ENCODE measurements around the gene GUCA2A.

GUCA2A gene

DNA sequence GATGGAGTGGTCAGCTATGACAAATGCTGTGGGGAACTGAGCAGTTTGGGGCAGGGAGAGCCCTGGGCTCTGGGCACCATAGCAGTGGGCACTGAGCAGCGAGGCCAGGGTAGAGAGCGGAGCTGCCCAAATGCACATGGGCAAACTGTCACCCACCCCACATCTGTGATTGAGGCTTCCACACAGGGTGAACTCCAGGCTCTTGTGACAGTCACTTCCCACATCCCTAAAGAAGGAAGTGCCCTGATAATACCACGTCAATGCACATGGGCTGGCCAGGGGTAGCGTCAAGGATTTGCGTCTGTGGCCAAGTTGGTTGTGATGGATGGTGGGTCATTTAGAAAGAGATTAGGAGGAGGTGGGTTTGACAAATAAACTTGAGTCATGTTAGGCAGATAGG lies 13.9 kb downstream of the GUCA2A start:
- no peak overlapping the region for H3K9ac ChIP-seq (ENCODE audit: low read depth, low read length)
- no peak overlapping the region for H3K27ac ChIP-seq (ENCODE audit: low read length)
- H3K4me1 ChIP-seq (ENCODE audit: insufficient read depth, low read length), result no peaks in the 10 kb centered on the region
- H3K27me3 ChIP-seq (ENCODE audit: insufficient read depth, low read length), result no peaks in the 10 kb centered on the region
- H3K36me3 ChIP-seq (ENCODE audit: insufficient read depth, low read depth, low read length), result no peaks in the 10 kb centered on the region
- H3K9me3 ChIP-seq (ENCODE audit: insufficient read depth, low read depth, low read length), result no peaks in the 10 kb centered on the region
- no peak overlapping the region for H3K4me3 ChIP-seq (ENCODE audit: low read length)

DNA sequence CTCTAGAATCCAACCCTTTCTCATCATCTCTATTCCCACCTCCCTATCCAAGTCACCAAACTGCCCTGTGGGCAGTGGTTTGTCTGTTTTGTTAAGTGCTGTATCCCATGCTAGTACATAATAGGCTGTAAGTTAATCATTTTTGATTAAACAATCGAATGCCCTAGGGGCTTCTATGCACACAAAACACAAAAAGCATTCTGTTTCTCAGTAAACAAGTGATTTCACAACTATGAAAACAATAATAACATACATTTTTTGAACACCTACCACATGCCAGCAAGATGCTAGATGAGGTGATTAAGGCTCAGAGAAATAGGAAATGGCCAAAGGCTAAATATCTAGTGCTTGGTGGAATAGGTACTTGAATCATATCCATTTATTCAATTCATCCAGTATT lies 16.4 kb downstream of the GUCA2A start:
- Histone ChIP-seq H3K36me3 (ENCODE audit: insufficient read depth, low read depth, low read length) (no peaks in the 10 kb centered on the region), H3K4me3 (ENCODE audit: low read length) (no peak overlapping the region), H3K27me3 (ENCODE audit: insufficient read depth, low read length) (no peaks in the 10 kb centered on the region), H3K9ac (ENCODE audit: low read depth, low read length) (no peak overlapping the region), H3K27ac (ENCODE audit: low read length) (no peak overlapping the region), H3K4me1 (ENCODE audit: insufficient read depth, low read length) (no peaks in the 10 kb centered on the region), H3K9me3 (ENCODE audit: insufficient read depth, low read depth, low read length) (no peaks in the 10 kb centered on the region)

DNA sequence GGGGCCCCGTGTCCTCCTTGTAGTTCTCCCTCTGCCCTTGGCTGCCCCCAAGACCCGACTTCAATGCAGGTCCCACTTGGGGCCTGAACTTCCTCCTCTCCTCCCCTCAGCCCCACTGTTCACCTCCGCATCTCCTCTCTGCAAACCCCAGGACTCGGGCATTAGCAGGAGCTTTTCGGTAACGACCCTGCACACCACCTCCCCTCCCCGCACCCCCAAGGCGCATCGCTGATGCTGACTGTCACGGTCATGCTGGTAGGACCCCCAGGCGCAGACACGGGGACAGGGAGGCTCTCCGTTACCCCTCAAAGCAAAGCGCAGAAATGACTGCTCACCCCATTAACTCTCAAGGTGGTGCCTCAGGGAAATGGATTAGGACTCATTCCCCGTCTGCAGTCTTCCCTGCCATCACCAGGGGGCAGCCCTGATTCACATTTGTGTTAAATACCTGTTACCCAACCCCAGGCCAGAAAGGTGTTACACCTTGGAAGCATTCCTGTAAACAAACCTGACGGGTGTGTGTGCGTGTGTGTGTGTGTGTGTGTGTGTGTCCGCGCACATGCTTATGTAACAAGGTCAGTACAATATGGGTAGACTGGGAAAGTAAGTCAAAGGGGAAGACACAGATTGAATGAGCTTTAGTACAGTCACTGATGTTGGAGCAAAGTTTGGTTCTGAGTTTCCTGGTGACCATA lies 17.8 kb downstream of the GUCA2A start:
- H3K27ac ChIP-seq (ENCODE audit: low read length), result no peak overlapping the region
- no peaks in the 10 kb centered on the region for H3K27me3 ChIP-seq (ENCODE audit: insufficient read depth, low read length)
- no peak overlapping the region; the same call in 1 of the 2 replicates for H3K4me3 ChIP-seq (ENCODE audit: low read length)
- H3K9me3 ChIP-seq (ENCODE audit: insufficient read depth, low read depth, low read length), result no peaks in the 10 kb centered on the region
- no peaks in the 10 kb centered on the region for H3K4me1 ChIP-seq (ENCODE audit: insufficient read depth, low read length)
- no peaks in the 10 kb centered on the region for H3K36me3 ChIP-seq (ENCODE audit: insufficient read depth, low read depth, low read length)
- H3K9ac ChIP-seq (ENCODE audit: low read depth, low read length), result no peak overlapping the region

DNA sequence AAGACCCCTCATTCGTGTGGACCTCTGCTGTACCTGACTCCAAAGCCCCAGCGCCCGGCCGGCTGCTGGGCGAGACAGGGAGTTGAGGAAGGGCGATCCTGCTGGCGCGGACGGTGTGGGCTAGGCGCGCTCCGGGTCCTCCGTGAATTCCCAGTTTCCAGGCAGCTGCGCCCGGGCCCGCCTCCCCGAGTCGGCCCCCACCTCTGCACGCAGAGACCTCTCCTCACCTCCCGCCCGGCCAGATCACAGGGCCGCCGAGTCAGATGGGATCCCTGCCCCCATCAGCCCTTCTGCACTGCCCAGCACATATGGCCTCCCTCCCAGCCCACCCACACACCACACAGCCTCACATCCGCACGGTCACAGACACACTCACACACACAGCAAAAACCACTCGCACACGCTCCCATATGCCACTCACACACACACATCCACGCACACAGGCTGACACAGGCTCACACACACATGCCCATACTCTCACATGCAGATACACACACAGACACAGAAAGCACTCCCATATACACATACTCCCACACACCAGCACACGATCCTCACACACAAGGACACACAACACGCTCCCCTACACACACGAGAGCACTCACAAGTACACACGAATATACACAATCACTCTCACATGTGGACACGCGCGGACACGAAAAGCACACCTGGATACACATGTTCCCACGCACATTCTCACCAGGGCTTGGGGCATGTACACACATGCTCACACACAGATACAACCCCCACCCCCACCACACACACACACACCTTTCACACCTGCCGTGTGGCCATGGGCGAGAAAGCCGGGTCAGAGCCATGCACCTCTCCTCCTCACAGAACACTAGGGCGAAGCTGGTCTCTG lies 18.6 kb downstream of the GUCA2A start:
- Histone ChIP-seq H3K27ac (ENCODE audit: low read length) (no peak overlapping the region), H3K9ac (ENCODE audit: low read depth, low read length) (no peak overlapping the region), H3K27me3 (ENCODE audit: insufficient read depth, low read length) (no peaks in the 10 kb centered on the region)

DNA sequence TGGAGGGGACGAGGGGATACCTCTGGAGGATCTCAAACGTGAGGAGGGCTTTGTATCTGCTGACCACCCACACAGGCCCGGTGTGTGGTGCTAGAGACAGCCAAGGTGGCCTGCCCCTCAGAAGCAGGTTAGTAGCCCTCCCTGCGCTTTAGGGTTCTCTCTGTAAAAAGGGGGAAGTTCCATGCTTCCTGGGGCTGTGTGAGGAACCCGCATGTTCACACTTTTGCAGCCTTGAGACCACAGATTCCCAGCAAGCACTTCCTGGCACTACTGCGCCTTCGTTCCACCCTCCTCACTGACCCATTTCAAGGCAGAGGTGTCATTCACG lies 19.2 kb downstream of the GUCA2A start:
- Histone ChIP-seq H3K27me3 (ENCODE audit: insufficient read depth, low read length) (no peaks in the 10 kb centered on the region), H3K9ac (ENCODE audit: low read depth, low read length) (no peak overlapping the region), H3K4me1 (ENCODE audit: insufficient read depth, low read length) (no peaks in the 10 kb centered on the region), H3K27ac (ENCODE audit: low read length) (no peak overlapping the region), H3K9me3 (ENCODE audit: insufficient read depth, low read depth, low read length) (no peaks in the 10 kb centered on the region), H3K36me3 (ENCODE audit: insufficient read depth, low read depth, low read length) (no peaks in the 10 kb centered on the region), H3K4me3 (ENCODE audit: low read length) (no peak overlapping the region)

More for the DNA sequence above, 18.6 kb downstream of the GUCA2A start:
- H3K4me3 ChIP-seq (ENCODE audit: low read length), result no peak overlapping the region
- no peaks in the 10 kb centered on the region for H3K4me1 ChIP-seq (ENCODE audit: insufficient read depth, low read length)
- no peaks in the 10 kb centered on the region for H3K9me3 ChIP-seq (ENCODE audit: insufficient read depth, low read depth, low read length)
- no peaks in the 10 kb centered on the region for H3K36me3 ChIP-seq (ENCODE audit: insufficient read depth, low read depth, low read length)

DNA sequence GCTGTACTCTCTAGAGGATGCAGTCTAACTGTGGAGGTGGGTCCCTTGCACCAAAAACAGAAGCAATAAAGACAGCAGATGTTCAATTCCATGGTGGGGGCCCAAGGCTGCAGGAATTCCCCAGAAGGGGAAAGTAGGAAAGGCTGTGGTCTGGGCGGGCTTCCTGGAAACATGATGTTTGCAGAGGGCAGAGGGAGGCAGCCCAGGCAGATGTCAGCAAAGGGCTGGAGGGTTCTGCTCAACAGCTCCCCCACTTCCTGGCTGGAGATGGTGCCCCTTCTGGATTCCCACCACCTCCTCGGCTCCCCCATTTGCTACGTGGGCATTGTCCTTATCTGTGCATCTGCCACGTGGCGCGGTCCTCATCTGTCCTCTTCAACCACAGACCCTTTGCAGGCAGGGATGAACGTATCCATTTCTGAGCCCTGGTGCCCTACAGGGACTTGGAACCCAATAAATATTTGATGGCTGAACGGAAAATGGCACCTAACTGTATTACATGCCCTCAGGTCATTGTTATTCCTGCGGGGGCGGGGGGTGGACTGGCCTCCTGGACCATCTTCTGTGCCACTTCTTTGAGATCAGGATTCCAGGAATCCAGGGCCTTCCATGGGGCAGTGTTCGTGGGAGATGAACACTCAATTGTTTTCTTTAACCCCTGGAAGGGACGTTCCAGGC lies 19.7 kb downstream of the GUCA2A start:
- no peaks in the 10 kb centered on the region for H3K36me3 ChIP-seq (ENCODE audit: insufficient read depth, low read depth, low read length)
- H3K9me3 ChIP-seq (ENCODE audit: insufficient read depth, low read depth, low read length), result no peaks in the 10 kb centered on the region
- H3K4me3 ChIP-seq (ENCODE audit: low read length), result no peak overlapping the region
- H3K27me3 ChIP-seq (ENCODE audit: insufficient read depth, low read length), result no peaks in the 10 kb centered on the region
- no peak overlapping the region for H3K9ac ChIP-seq (ENCODE audit: low read depth, low read length)
- H3K4me1 ChIP-seq (ENCODE audit: insufficient read depth, low read length), result no peaks in the 10 kb centered on the region
- H3K27ac ChIP-seq (ENCODE audit: low read length), result no peak overlapping the region

DNA sequence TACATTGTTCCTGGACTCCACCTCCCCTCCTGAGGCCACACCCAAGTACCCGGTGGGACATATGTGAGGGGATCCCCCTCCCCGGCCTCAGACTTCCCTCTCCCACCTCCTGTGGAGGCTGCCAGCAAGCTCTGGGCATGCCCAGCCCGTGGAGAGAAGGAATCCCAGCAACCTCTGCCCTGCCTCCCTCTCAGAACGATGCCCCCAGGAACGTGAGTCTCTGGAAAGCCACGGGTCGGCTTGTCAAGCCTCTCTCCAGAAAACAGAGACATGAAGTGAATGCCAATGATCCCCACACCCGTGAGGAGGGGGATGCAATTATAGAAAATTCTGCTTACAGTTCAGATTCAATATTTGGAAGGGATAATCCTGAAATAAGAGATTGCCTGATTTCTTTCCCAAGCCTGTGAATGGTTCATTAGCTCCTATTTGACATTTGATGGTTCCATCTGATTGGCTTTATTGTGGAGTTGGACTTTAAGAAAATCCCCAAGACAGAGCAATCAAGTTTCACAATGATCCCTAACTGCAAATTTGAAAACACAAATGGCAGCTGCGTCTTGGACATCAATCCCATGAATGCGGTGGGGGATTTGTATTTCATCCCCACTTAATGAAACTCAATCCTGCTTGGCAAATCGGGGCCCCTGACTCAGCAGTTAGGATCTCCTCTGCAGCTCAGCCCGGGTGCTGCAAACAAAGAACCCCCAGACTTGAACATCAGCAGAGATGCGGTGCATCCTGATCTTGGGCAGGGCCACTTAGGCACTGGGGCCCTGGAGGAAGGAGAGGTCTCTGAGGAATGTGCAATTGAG lies 20.4 kb downstream of the GUCA2A start:
- H3K27ac ChIP-seq (ENCODE audit: low read length), result no peak overlapping the region

DNA sequence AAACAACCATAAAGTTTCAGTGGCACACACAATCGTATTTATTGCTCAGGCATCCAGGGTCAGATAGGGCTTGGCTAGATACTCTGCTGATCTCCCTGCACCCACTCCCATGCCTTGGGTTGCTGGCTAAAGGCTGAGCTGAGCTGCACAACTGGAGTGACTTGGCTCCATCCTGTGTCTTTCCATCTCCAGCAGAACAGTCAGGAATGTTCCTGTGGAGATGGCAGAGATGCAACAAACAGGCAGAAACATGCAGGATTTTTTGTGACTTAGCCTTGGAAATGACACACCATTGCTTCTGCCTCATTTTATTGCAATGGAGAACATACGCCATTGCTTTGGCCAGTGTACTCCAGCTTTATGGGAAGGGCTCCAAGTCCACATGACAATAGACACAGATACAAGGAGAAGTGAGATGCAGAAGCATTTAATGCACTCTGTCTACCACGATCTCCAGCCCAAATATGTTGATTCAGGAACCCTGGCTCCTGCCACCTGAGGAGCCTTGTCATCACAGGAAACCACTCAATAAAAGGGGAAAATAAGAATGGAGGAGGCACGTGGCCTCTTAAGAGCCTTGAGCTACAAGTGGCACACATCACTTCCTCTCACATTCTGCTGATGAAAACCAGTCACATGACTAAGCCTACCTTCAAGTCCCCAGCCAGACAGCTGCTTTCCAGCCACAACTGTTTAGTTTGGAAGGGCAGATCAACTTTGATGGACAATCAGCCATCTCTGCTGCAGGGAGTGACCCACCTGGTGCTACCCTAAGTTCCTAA lies 21.5 kb downstream of the GUCA2A start:
- Histone ChIP-seq H3K9ac (ENCODE audit: low read depth, low read length) (no peak overlapping the region), H3K36me3 (ENCODE audit: insufficient read depth, low read depth, low read length) (no peaks in the 10 kb centered on the region), H3K4me1 (ENCODE audit: insufficient read depth, low read length) (no peaks in the 10 kb centered on the region), H3K27ac (ENCODE audit: low read length) (no peak overlapping the region), H3K9me3 (ENCODE audit: insufficient read depth, low read depth, low read length) (no peaks in the 10 kb centered on the region), H3K27me3 (ENCODE audit: insufficient read depth, low read length) (no peaks in the 10 kb centered on the region), H3K4me3 (ENCODE audit: low read length) (no peak overlapping the region)

More for the DNA sequence above, 20.4 kb downstream of the GUCA2A start:
- no peaks in the 10 kb centered on the region for H3K27me3 ChIP-seq (ENCODE audit: insufficient read depth, low read length)
- no peak overlapping the region for H3K4me3 ChIP-seq (ENCODE audit: low read length)
- no peaks in the 10 kb centered on the region for H3K9me3 ChIP-seq (ENCODE audit: insufficient read depth, low read depth, low read length)
- H3K36me3 ChIP-seq (ENCODE audit: insufficient read depth, low read depth, low read length), result no peaks in the 10 kb centered on the region
- H3K4me1 ChIP-seq (ENCODE audit: insufficient read depth, low read length), result no peaks in the 10 kb centered on the region
- no peak overlapping the region for H3K9ac ChIP-seq (ENCODE audit: low read depth, low read length)

DNA sequence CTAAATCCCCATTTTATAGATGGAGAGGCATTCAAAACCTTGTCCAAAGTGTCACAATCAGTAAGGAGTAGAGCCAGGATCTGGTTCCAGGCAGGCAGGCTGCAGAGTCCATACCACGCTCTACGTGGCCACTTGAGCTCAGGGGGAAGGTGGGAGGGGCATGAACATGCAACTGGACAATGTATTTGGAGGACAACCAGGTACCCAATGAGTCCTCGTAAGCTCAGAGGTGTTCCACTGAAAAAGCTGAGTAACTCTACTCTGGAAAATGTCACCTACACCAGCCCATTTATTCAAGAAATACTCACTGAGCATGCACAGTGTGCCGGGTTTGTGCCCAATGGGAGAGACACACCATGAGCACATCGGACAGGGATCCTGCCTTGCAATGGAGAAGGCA lies 22.6 kb downstream of the GUCA2A start:
- Histone ChIP-seq H3K9me3 (ENCODE audit: insufficient read depth, low read depth, low read length) (no peaks in the 10 kb centered on the region), H3K27me3 (ENCODE audit: insufficient read depth, low read length) (no peaks in the 10 kb centered on the region), H3K4me3 (ENCODE audit: low read length) (no peak overlapping the region), H3K4me1 (ENCODE audit: insufficient read depth, low read length) (no peaks in the 10 kb centered on the region), H3K27ac (ENCODE audit: low read length) (no peak overlapping the region), H3K36me3 (ENCODE audit: insufficient read depth, low read depth, low read length) (no peaks in the 10 kb centered on the region), H3K9ac (ENCODE audit: low read depth, low read length) (no peak overlapping the region)

DNA sequence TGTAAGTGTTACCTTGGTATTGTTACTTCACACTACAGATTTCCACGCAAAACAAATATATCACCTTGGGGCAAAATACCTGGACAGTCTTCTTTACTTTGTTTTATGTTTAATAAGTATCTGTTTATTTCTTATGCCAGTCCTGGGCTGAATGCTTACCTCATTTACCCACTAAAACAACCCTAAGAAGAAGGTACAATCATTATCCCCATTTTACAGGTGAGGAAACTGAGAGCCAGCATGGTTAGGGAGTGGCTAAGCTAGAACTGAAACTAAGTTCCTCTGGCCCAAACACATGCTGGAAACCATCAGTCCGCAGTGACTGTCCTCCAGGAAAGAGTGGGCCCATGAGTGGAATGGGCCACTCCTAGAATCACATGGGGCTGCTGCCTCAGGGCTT lies 24.4 kb downstream of the GUCA2A start:
- Histone ChIP-seq H3K27ac (ENCODE audit: low read length) (no peak overlapping the region), H3K9ac (ENCODE audit: low read depth, low read length) (no peak overlapping the region), H3K27me3 (ENCODE audit: insufficient read depth, low read length) (no peaks in the 10 kb centered on the region), H3K4me3 (ENCODE audit: low read length) (no peak overlapping the region), H3K4me1 (ENCODE audit: insufficient read depth, low read length) (no peaks in the 10 kb centered on the region), H3K9me3 (ENCODE audit: insufficient read depth, low read depth, low read length) (no peaks in the 10 kb centered on the region), H3K36me3 (ENCODE audit: insufficient read depth, low read depth, low read length) (no peaks in the 10 kb centered on the region)

DNA sequence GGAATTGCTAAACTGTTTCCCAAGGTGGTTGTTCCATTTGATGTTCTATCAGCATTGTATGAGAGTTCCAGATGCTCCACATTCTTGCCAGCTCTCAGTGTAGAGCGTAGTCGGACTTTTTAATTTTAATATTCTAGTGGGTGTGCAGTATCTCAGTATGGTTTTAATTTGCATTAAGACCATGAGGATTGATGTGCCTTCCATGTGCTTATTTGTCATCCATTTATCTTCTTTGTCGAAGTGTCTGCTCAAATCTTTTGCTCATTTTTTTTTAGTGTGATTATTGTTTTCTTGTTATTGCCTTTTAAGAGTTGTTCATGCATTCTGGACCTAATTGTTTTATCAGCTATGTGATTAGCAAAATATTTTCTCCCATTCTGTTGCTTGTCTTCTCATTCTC lies 25.1 kb downstream of the GUCA2A start:
- no peaks in the 10 kb centered on the region for H3K9me3 ChIP-seq (ENCODE audit: insufficient read depth, low read depth, low read length)
- H3K27me3 ChIP-seq (ENCODE audit: insufficient read depth, low read length), result no peaks in the 10 kb centered on the region
- H3K4me1 ChIP-seq (ENCODE audit: insufficient read depth, low read length), result no peaks in the 10 kb centered on the region
- H3K4me3 ChIP-seq (ENCODE audit: low read length), result no peak overlapping the region
- no peak overlapping the region for H3K9ac ChIP-seq (ENCODE audit: low read depth, low read length)
- H3K36me3 ChIP-seq (ENCODE audit: insufficient read depth, low read depth, low read length), result no peaks in the 10 kb centered on the region
- no peak overlapping the region for H3K27ac ChIP-seq (ENCODE audit: low read length)
